ENCODE data around the gene ERCC6L.

Gene ERCC6L, protein sequence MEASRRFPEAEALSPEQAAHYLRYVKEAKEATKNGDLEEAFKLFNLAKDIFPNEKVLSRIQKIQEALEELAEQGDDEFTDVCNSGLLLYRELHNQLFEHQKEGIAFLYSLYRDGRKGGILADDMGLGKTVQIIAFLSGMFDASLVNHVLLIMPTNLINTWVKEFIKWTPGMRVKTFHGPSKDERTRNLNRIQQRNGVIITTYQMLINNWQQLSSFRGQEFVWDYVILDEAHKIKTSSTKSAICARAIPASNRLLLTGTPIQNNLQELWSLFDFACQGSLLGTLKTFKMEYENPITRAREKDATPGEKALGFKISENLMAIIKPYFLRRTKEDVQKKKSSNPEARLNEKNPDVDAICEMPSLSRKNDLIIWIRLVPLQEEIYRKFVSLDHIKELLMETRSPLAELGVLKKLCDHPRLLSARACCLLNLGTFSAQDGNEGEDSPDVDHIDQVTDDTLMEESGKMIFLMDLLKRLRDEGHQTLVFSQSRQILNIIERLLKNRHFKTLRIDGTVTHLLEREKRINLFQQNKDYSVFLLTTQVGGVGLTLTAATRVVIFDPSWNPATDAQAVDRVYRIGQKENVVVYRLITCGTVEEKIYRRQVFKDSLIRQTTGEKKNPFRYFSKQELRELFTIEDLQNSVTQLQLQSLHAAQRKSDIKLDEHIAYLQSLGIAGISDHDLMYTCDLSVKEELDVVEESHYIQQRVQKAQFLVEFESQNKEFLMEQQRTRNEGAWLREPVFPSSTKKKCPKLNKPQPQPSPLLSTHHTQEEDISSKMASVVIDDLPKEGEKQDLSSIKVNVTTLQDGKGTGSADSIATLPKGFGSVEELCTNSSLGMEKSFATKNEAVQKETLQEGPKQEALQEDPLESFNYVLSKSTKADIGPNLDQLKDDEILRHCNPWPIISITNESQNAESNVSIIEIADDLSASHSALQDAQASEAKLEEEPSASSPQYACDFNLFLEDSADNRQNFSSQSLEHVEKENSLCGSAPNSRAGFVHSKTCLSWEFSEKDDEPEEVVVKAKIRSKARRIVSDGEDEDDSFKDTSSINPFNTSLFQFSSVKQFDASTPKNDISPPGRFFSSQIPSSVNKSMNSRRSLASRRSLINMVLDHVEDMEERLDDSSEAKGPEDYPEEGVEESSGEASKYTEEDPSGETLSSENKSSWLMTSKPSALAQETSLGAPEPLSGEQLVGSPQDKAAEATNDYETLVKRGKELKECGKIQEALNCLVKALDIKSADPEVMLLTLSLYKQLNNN

DNA sequence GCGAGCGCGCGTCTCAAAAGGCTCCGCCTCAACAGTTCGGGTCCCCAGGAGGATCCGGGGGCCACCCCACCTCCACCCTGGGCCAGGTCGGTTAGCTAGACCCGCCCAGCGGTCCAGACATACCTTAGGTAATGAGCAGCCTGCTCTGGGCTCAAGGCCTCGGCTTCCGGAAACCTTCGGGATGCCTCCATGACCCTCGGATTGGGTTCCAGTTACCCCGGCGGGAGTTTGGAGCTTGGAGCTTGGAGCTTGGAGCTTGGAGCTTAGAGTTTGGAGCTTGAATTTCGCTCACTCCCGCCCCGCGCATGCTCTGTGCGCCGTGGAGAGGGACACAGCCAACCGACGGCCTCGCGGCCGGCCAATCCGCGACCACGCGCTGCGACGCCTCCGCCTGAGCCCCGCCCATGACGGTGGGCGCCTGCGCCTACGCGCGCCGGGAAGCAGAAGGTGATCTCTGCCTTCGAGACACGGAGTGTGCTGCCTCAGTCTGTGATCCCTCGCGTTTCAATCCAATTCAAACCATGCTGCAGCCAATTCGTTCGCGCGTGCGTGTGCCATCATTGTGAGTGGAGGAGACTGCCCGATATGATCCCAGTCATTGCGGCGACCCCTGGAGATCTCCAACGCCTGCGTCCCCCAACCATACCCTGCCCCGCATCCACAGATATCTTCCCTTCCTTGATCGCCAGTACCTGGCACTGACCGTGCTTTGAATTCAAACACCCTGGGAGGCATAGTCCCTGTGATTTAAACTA is at the start of gene ERCC6L:
Gene ERCC6L, minus strand, starts transcription at position 307 of the 755 bp plus-strand sequence. Its CDS starts 116 bp downstream, at position 191.
- no peak for TF ChIP-seq GATA2 (IDR thresholded peaks at IDR 0.05; ENCODE audit: low read depth, low read length)
- TF ChIP-seq GATA3 (IDR thresholded peaks at IDR 0.05; ENCODE audit: low read depth, low read length) = no peak

DNA sequence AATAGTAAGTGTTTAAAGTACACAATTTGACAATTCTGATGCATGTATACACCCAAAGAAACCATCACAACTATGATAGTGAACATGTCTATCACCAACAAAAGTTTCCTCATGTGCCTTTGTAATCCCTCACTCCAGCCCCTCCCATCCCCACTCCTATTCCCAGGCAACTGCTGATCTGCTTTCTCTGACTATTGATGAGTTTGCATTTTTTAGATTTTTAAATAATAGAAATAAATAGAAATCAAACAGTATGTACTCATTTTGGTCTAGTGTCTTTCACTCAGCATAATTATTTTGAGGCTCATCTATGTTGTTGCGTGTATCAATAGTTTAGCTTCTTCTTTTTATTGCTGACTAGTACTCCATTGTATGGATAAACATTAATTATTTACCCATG is 43.5 kb upstream of the ERCC6L start:
- TF ChIP-seq GATA2 (IDR thresholded peaks at IDR 0.05; ENCODE audit: low read depth, low read length) (no peak), GATA3 (IDR thresholded peaks at IDR 0.05; ENCODE audit: low read depth, low read length) (no peak)

DNA sequence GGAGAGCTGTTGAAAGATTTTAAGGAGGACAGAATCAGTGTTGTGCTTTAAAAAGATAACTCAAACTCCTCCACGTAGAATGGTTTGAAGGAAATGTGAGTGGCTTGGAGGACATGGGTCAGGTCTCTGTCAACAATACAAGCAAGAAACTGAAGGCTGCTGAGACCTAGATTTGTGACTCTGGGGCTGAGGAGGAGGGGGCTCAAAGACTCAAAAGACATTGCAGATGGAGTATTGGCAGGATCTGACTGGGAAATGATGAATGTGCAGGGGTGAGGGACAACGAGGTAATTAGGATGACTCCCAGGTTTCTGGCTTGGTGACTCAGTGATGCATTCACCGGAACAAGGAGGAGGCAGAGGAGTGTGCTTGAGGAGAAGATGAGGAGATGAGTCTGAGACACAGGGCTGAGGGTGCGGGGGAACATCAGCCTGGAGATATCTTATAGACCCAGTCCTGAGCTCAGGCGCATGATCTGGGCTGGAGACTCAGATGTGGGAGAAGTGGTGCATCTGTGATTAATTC is 41.6 kb upstream of the ERCC6L start:
- TF ChIP-seq GATA2 (IDR thresholded peaks at IDR 0.05; ENCODE audit: low read depth, low read length) (no peak), GATA3 (IDR thresholded peaks at IDR 0.05; ENCODE audit: low read depth, low read length) (no peak)

DNA sequence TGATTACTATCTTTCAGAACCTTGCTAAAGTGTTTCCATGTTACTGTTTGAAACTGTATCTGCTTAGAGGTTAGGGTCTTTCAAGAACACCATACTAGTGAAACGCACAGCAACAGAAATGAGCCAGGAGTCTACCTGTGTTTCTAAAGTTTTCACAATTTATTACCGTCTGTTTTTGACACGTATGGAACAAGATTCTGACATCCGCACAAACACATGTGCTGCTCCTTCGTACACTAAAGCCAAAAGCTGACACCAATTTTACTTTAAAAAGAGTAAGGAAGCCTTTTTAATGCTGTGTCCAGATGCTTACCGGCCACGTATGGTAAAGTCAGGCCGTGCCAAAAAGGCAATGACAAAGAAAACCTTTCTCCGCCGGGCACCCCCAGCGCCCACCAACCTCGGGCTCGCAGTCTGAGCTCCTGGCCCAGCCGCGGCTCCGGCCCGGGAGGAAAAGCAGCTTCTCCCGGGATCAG is 37.7 kb upstream of the ERCC6L start:
- TF ChIP-seq GATA2 (IDR thresholded peaks at IDR 0.05; ENCODE audit: low read depth, low read length) = no peak
- TF ChIP-seq GATA3 (IDR thresholded peaks at IDR 0.05; ENCODE audit: low read depth, low read length) = no peak

DNA sequence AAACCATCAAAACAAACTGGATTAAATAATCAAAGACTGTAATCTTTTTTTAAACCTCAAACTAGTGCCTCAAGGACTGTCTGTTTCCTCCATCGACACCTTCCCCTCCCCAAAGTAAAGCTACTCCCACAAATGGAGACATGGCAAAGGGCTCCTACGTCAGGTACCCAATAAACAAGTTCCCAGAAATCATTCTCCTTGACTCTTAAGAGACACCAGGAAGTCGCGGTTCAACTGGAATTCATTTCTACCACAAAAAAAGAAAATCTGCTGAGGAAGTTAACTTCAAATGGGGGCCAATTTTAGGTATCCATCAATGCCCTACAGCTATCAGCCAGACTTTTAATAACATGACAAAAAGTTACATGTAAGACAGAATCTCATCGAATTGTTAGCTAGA is 35.7 kb upstream of the ERCC6L start:
- TF ChIP-seq GATA2 (IDR thresholded peaks at IDR 0.05; ENCODE audit: low read depth, low read length) (no peak), GATA3 (IDR thresholded peaks at IDR 0.05; ENCODE audit: low read depth, low read length) (no peak)

DNA sequence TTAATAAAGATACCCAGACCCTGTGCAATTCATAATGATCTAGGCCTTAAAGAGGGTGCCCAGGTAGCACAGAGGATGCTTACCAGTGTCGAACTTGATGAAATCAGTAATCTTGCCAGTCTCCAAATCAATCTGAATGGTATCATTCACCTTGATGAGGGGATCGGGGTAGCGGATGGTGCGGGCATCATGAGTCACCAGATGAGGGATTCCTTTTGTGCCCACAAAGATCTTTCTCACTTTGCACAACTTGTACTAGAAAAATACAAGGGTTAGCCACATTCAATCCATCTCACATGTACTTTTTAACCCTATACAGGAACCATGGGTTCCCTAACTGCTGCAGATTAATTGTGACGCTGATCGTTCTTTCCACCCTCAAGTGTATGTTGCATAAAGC is 34.9 kb upstream of the ERCC6L start:
- TF ChIP-seq GATA3 (IDR thresholded peaks at IDR 0.05; ENCODE audit: low read depth, low read length) (no peak), GATA2 (IDR thresholded peaks at IDR 0.05; ENCODE audit: low read depth, low read length) (no peak)

DNA sequence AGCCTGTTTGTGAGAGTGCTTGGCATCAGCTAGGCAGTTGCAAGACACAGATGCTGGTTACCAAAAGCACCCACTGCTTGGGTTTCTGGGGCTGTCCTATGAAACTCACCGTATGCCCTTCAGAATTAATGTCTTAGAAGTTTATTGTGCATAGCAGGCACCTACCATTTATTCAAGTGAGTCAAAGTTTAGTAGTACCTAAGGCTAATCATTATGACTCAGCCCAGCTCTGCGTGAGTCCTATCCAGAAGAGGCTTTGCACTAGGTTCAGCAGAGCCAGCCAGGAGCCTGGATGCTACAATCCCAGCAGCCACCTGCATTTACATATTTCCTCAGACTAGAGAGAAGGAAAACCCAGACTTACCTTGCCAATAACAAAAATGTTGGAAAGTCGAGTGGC is 34.0 kb upstream of the ERCC6L start:
- no peak for TF ChIP-seq GATA3 (IDR thresholded peaks at IDR 0.05; ENCODE audit: low read depth, low read length)

DNA sequence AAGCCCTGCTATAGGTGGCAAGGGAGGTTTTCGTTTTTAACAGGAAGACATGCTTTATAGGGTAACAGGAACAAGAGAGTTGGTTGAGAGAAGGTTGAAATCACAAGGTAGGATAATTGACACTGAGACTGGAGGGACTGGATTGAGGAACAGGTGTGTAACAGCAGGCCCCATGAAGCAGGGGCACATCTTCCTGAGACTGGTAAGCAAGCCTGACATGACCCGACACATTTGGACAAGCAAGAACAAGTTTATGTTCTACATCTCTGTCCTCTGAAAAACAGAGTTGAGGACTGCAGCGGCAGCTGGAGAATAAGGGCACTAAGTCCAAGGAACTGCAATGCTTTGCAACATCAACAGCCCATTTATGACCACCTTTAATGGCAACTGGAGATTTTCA is 33.0 kb upstream of the ERCC6L start:
- TF ChIP-seq GATA2 (IDR thresholded peaks at IDR 0.05; ENCODE audit: low read depth, low read length) = no peak
- TF ChIP-seq GATA3 (IDR thresholded peaks at IDR 0.05; ENCODE audit: low read depth, low read length) = no peak

DNA sequence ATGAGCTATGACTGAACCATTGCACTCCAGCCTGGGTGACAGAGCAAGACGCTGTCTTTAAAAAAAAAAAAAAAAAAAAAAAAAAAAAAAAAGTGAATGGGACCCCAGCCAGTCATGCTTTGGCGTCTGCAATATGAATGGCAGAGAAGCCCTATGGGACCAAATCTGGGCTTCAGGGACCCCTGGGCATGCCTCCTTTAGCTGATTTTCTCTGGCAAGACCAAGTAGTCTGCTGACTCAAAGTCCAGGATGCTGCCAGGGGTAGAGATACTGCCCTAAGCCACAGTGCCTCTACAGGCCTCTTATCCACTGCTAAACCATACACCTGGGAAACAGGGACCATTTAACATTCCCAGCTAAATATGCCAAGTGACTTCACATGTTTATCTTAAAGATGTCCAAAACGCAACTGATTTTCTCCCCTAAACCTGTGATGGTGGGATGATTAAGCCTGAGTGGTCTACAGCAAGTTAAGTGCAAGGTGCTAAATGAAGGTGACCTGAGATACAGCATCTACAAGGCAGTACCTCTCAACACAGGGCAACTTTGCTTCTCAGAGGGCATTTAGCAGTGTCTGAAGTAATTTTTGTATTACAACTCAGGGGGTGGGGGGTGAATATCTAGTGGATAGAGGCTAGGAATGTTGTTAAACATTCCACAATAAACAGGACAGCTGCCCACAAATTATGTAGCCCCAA is 32.4 kb upstream of the ERCC6L start:
- TF ChIP-seq GATA2 (IDR thresholded peaks at IDR 0.05; ENCODE audit: low read depth, low read length) = no peak
- no peak for TF ChIP-seq GATA3 (IDR thresholded peaks at IDR 0.05; ENCODE audit: low read depth, low read length)

DNA sequence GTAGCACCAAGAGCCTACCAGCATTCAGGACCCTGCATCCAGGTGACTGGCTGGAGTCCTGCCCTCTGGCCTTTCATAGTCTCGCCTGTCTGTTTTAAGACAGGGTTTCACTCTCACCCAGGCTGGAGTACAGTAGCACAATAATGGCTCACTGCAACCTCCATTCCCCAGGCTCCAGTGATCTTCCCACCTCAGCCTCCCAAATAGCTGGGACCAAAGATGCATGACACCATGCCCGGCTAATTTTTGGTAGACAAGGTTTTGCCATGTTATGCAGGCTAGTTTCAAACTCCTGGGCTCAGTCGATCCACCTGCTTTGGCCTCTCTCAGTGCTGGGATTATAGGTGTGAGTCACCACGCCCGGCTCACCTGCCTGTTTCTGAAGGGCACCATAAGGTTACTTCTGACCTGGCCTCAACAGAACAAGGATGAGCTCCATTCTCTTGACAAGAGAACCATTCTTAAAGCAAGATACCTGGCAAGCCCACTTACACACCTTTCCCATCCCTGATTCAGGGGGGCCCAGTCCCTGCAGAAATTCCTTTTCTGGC is 31.6 kb upstream of the ERCC6L start:
- TF ChIP-seq GATA2 (IDR thresholded peaks at IDR 0.05; ENCODE audit: low read depth, low read length) (no peak), GATA3 (IDR thresholded peaks at IDR 0.05; ENCODE audit: low read depth, low read length) (no peak)

DNA sequence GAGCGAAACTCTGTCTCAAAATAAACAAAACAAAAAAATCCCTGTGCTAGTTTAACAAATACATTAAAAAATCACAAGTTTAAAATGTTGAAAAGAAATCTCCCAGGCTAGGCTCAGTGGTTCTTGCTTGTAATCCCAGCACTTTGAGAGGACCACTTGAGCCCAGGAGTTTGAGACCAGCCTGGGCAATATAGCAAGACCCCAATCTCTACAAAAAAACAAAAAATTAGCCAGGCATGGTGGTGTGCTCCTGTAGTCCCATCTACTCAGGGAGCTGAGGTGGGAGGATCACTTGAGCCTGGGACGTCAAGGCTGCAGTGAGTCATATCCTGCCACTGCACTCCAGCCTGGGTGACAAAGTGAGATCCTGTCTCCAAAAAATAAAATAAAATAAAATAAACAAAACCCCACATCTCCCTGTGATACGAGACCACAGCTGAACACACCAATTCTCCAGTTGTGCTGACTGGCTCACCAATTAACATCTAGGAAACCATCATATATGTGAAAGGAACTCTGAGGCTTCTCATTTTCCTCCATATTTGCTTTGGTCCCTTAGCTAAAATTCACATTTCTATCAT is 30.9 kb upstream of the ERCC6L start:
- no peak for TF ChIP-seq GATA2 (IDR thresholded peaks at IDR 0.05; ENCODE audit: low read depth, low read length)
- TF ChIP-seq GATA3 (IDR thresholded peaks at IDR 0.05; ENCODE audit: low read depth, low read length) = no peak
